NB4 (cell line): ENCODE results near the gene SAMD14.

ENCODE experiments used
- DNase-seq: peaks from one replicate; pipeline ENCODE4 v3.0.0; 2010; ENCODE audit warnings: low read depth
- H3K4me3 ChIP-seq: one replicate; pipeline ENCODE4 v1.5.1; 2011; ENCODE audit warnings: mild to moderate bottlenecking, low read depth, low read length, moderate library complexity
- MYC ChIP-seq: IDR thresholded peaks from 2 replicates; pipeline ENCODE4 v1.6.1; 2011; ENCODE audit warnings: low read depth, low read length
- POLR2A ChIP-seq: IDR thresholded peaks from 2 replicates; pipeline ENCODE4 v1.6.1; 2011; ENCODE audit warnings: mild to moderate bottlenecking; ENCODE audit not compliant: insufficient read length; ENCODE audit errors: extremely low read depth
- TF ChIP-seq, protein P1 (sequence below): IDR thresholded peaks from 2 replicates; pipeline ENCODE4 v1.6.1; 2011; ENCODE audit warnings: low read depth, low read length
- TF ChIP-seq, protein P2 (sequence below): IDR thresholded peaks from one replicate; pipeline ENCODE4 v1.5.1; 2012; ENCODE audit warnings: low read depth, low read length

Gene SAMD14

DNA sequence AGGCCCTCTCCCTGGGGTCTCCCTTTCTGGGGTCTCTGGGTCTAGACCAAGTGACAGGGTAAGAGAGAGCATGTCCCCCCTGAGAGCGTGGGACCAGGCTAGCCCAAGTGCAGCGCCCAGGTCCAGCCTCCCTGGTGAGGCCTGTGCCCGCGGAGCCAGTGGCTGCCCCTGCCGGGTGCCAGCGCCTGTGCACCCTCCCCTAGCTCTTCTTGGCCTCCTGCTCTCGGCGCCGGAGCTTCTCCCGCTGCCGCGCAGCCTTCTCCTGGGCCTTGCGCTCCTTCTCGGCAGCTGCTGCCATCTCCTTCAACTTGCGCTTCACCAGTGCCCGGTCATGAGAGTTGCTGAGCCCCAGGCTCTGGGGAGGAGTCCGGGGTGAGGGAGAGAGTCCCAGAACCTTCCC is 17.3 kb downstream of the SAMD14 start:
- no peak overlapping the region for H3K4me3 ChIP-seq
- no peak for DNase-seq
- TF ChIP-seq, protein P1, sequence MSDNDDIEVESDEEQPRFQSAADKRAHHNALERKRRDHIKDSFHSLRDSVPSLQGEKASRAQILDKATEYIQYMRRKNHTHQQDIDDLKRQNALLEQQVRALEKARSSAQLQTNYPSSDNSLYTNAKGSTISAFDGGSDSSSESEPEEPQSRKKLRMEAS, result no peak
- TF ChIP-seq, protein P2, sequence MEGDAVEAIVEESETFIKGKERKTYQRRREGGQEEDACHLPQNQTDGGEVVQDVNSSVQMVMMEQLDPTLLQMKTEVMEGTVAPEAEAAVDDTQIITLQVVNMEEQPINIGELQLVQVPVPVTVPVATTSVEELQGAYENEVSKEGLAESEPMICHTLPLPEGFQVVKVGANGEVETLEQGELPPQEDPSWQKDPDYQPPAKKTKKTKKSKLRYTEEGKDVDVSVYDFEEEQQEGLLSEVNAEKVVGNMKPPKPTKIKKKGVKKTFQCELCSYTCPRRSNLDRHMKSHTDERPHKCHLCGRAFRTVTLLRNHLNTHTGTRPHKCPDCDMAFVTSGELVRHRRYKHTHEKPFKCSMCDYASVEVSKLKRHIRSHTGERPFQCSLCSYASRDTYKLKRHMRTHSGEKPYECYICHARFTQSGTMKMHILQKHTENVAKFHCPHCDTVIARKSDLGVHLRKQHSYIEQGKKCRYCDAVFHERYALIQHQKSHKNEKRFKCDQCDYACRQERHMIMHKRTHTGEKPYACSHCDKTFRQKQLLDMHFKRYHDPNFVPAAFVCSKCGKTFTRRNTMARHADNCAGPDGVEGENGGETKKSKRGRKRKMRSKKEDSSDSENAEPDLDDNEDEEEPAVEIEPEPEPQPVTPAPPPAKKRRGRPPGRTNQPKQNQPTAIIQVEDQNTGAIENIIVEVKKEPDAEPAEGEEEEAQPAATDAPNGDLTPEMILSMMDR, result no peak
- TF ChIP-seq MYC, result no peak
- TF ChIP-seq POLR2A, result no peak

DNA sequence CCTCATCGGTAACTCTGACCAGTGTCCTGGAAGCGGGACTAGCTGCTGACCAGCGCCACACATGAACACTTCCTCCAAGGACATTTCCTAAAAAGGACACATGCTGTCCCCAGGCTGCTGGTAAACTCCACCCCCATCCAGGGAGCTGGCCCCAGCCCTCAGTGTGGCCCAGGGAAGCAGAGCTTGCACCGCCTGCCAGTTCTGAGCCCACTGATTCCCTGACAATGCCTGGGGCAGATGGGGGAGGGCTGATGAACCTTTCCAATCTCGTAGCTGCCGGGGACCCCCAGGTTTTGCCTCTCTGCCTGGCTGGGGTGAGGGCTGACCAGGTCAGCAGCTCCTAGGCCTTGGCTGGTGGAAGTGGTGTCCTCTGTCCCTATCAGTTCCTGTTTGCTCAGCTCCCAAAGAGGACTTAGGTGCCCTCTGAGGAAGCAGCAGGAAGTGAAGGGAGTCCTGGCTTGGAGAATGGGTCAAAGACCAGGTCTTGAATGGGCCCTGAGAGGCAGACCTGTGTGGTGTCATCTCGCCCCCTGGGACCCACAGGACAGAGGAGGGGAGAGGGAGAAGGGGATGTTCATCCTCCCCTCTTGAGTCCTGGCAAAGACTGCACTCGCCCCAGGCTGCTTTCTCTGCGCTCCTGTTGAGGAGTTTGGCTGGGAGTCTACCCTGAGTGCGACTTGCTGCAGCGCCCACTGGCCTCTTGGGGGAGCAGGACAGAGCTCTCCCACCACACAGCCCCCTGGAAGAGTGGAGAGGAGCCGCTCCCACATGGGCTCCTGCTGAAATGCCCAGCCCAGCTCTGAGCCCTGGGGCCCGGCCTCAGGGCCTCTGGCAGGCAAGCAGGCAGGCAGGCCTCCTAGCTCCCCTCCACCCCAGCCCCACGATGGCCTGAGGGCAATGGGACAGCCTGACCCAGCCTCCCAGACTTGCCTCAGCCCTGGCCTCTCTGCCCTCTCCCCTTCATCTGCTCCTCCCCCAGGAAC is 18.0 kb downstream of the SAMD14 start:
- no peak overlapping the region for H3K4me3 ChIP-seq
- DNase-seq, result no peak
- TF ChIP-seq MYC (no peak), POLR2A (no peak)
- TF ChIP-seq, protein P1, result no peak
- TF ChIP-seq, protein P2, result peak; percentile 2

DNA sequence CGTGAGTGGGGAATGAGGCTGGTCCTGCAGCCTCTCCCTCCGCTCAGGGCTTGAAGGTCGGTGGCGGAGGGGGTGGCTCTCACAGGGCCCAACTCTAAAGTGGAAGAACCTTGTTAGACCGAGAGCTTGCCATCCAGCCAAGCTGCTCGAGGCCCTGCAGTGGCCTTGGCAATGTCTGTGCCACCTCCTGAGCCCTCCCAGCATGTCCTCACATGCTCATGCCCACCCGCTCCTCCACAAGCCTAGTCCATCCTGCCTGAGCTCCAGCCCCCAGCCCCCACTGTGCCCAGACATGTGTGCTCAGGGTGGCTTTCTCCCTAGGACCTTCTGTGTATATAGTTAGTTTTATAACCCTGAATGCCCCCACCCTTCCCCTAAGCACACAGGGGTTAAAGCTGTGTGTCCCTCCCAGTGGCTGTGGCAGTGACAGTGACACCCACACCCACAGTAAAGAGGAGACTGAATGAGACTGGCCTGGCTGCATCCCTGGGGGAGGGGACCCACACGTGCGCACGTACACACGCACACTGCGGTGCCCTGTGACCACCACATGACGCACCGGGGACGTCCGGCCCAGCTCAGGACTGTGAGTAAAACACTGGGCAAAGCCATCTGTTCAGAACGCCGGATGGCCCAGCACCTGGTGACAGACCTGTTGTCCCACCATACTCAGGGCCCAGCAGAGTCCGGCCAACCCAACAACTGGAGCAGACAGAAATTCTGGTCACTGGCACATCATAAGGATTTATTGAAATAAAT is 19.2 kb downstream of the SAMD14 start:
- TF ChIP-seq, protein P1, result no peak
- TF ChIP-seq POLR2A (no peak), MYC (no peak)
- TF ChIP-seq, protein P2, result no peak
- no peak for DNase-seq
- H3K4me3 ChIP-seq, result no peak overlapping the region

DNA sequence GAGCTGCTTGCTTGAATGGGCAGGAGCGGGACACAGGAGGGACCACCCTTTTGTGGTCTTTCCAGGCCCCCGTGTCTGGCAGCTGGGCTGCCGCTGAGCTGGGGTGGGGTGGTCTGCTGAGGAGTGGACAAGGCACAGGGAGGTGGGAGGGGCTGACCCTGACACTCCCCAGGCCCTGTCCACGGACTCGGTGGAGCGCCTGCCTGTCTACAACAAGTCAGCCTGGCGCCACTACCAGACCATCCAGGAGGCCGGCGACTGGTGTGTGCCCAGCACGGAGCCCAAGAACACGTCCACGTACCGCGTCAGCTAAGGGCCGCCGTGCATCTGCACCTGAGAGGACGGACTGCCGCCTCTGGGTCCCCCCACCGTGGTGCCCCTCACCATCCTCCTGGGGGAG is 20.2 kb downstream of the SAMD14 start:
- no peak for TF ChIP-seq POLR2A
- TF ChIP-seq, protein P1, result no peak
- TF ChIP-seq MYC, result no peak
- TF ChIP-seq, protein P2, result no peak
- no peak for DNase-seq
- H3K4me3 ChIP-seq, result no peak overlapping the region

DNA sequence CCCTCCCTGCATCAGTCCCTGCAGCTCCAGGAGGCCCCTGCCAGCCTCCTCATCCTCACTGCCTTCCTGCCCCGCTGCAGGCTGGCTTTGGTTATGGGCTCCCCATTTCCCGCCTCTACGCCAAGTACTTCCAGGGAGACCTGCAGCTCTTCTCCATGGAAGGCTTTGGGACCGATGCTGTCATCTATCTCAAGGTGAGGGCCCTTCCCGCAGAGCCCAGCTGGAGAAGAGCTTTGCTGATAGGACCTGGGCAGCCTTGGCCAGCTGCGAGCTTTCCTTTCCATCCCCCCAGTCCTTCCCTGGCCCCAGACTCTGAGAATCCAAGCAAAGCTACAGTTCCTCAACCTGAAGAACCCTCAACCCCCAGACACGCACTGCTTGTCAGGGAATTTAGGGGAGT is 20.8 kb downstream of the SAMD14 start:
- TF ChIP-seq, protein P2, result no peak
- TF ChIP-seq MYC, result no peak
- no peak for TF ChIP-seq POLR2A
- TF ChIP-seq, protein P1, result no peak
- DNase-seq, result no peak

More for the DNA sequence above, 20.8 kb downstream of the SAMD14 start:
- no peak overlapping the region for H3K4me3 ChIP-seq
